H54 (cell line): ENCODE results near the gene FOXG1.
A peak's percentile ranks its signal among the peaks of the same experiment; 100 is the strongest.

ENCODE experiments used
- DNase-seq: peaks from one replicate; pipeline ENCODE4 v3.0.0; 2011; ENCODE audit warnings: low spot score, mixed read lengths; ENCODE audit not compliant: insufficient read length
- FAIRE-seq: peaks from 3 replicates; lab custom pipeline; 2011; peaks lifted over from hg19 to GRCh38; lab: Jason Lieb, UNC
- POLR2A ChIP-seq: IDR thresholded peaks from 2 replicates; pipeline ENCODE4 v1.6.1; 2011; ENCODE audit warnings: low read depth, mild to moderate bottlenecking, low read length

The FOXG1 gene

DNA sequence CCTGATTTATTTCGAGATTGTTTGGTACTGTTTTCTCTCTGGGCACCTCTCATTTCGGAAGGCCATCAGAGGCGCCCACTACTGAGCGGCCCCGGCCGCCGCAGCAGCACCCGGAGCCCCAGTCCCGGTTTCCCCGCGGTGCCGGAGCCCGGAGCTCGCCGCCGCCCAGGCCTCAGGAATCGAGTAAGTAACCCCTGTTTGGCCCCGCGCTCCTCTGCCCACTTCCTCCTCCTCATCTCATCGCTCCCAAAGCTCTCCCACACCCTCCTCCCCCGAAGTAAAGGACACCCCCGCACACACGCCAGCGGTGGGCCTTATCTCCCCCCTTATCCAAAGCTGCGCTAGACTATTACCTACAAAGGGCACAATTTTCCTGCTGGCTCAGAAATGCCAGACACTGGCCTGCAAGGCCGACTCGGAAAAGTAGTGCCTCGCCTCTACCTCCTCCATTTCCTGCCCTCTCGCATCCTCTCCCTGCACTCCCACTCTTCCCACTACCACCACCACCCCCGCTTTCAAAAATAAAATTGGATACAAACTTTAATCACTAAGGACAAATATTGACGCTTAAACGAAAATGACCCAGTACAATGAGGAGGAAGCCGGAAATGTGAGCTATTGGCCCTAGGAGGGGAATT is 637 bp upstream of the FOXG1 start:
- FAIRE-seq (no peak), DNase-seq (no peak)
- no peak for TF ChIP-seq POLR2A

DNA sequence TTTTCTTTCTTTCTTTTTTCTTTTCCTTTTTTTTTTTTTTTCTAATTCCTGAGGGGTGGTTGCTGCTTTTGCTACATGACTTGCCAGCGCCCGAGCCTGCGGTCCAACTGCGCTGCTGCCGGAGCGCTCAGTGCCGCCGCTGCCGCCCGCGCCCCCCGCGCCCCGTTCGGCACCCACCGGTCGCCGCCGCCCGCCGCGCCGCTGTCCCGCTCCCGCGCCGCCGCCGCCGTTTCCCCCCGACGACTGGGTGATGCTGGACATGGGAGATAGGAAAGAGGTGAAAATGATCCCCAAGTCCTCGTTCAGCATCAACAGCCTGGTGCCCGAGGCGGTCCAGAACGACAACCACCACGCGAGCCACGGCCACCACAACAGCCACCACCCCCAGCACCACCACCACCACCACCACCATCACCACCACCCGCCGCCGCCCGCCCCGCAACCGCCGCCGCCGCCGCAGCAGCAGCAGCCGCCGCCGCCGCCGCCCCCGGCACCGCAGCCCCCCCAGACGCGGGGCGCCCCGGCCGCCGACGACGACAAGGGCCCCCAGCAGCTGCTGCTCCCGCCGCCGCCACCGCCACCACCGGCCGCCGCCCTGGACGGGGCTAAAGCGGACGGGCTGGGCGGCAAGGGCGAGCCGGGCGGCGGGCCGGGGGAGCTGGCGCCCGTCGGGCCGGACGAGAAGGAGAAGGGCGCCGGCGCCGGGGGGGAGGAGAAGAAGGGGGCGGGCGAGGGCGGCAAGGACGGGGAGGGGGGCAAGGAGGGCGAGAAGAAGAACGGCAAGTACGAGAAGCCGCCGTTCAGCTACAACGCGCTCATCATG is 654 bp downstream of the FOXG1 start:
- DNase-seq (no peak), FAIRE-seq (no peak)
- TF ChIP-seq POLR2A = no peak

DNA sequence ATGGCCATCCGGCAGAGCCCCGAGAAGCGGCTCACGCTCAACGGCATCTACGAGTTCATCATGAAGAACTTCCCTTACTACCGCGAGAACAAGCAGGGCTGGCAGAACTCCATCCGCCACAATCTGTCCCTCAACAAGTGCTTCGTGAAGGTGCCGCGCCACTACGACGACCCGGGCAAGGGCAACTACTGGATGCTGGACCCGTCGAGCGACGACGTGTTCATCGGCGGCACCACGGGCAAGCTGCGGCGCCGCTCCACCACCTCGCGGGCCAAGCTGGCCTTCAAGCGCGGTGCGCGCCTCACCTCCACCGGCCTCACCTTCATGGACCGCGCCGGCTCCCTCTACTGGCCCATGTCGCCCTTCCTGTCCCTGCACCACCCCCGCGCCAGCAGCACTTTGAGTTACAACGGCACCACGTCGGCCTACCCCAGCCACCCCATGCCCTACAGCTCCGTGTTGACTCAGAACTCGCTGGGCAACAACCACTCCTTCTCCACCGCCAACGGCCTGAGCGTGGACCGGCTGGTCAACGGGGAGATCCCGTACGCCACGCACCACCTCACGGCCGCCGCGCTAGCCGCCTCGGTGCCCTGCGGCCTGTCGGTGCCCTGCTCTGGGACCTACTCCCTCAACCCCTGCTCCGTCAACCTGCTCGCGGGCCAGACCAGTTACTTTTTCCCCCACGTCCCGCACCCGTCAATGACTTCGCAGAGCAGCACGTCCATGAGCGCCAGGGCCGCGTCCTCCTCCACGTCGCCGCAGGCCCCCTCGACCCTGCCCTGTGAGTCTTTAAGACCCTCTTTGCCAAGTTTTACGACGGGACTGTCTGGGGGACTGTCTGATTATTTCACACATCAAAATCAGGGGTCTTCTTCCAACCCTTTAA is 1.5 kb downstream of the FOXG1 start:
- DNase-seq (no peak), FAIRE-seq (no peak)
- TF ChIP-seq POLR2A = no peak

DNA sequence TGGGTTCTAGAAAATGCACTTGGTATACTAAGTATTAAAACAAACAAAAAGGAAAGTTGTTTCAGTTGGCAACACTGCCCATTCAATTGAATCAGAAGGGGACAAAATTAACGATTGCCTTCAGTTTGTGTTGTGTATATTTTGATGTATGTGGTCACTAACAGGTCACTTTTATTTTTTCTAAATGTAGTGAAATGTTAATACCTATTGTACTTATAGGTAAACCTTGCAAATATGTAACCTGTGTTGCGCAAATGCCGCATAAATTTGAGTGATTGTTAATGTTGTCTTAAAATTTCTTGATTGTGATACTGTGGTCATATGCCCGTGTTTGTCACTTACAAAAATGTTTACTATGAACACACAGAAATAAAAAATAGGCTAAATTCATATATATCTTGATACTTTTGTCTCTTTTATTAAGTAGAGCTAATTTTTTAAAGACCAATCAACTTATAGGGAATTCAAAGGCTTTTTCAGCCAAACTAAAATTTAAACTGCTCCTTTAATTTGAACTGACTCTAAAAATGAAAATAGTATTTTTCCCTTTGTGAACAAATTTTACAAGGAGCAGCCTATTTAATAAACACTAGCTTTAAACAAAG is 2.8 kb downstream of the FOXG1 start:
- TF ChIP-seq POLR2A = no peak
- DNase-seq (no peak), FAIRE-seq (no peak)

DNA sequence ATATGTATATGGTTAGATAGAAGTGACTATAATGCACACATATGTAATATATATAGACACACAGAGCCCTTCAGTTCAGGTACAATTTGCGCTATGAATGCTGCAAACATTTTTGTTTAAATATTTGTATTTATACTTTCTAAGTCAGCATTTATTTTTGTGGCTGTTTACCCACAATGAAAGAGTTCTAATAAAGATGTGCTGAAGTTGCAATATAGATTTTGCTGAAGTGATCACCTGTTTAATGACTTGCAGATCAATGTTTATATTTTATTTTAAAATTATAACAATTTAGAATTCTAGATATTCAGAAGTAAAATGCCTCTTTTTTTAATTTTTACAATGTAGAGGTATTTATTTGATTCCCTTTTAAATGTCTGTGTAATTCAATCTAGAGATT is 3.5 kb downstream of the FOXG1 start:
- DNase-seq (no peak), FAIRE-seq (no peak)
- TF ChIP-seq POLR2A = no peak

DNA sequence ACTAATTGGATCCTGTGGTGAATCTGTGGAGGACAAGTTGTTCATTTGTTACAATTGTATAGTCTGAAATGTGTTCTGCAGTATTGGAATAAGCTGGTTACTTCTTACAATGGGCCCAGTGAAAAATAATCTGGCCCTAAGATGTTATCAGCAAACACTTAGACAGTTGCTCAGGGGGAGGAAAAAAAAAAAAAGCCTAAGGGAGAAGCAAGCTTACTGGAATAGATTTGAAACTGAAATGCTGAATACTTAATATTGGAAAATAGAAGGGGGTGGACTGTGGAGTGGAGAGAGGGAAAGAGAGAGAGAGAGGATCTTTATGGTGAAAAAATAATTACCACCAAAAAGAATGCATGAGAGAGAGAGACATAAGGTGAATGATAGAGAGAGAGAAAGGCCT is 4.0 kb downstream of the FOXG1 start:
- TF ChIP-seq POLR2A = no peak
- FAIRE-seq = no peak
- DNase-seq = no peak

DNA sequence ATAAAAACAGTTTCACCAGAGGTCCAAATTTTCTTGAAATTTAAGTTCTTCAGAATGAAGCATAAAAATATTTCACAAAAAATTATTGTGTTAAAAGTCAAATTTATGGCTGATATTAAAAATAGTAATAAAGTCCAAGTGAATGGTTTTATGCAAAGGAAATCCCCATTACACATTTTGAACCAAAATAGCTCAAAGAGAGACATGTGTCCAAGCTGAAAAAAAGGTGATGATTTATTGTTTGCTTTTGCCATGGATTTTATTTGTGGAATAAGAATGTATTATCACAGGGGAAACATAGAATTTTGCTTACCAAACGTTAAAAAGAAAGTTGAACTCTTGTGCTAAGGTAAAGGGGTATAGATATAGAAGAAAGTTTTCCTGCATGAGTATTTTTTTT is 4.6 kb downstream of the FOXG1 start:
- no peak for TF ChIP-seq POLR2A
- no peak for DNase-seq
- FAIRE-seq = no peak

DNA sequence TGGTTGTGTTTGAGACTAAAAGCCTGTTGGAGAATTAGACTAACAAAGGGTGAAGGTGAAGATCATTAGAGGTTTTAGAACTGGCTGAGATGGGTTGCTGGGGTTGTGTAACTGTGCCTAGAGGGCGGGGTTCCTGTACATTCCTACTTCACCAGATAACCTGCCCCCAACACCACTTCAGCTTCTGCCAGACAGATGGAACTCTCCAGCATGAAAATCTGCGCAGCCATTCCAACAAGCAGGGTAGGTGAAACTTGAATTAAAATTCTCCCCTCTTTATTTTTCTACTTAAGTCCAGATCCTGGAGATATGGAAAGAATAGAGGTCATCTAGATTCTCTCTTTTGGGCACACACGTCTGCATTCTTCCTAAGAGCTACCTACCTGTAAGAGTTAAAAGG is 6.0 kb downstream of the FOXG1 start:
- TF ChIP-seq POLR2A = no peak
- no peak for DNase-seq
- FAIRE-seq = no peak

DNA sequence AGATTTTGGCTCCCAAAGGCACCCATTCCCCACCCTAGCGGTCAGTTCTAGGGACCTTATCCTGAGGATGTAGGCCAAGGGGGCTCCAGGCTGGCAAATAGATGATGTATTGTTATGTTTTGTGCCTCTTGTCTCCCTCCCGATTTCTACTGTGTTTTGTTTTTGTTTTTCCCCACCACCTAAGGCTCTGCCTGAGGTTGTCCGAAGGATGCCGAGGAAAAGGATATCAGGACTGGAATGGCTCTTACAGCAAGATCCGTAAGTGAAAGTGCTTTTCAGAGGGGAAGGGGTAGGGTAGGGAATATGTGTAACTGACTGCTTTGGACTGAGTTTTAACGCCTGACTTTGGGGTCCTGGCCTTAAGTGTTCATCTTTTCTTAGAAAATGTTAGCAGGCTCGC is 6.6 kb downstream of the FOXG1 start:
- no peak for TF ChIP-seq POLR2A
- no peak for DNase-seq
- no peak for FAIRE-seq

DNA sequence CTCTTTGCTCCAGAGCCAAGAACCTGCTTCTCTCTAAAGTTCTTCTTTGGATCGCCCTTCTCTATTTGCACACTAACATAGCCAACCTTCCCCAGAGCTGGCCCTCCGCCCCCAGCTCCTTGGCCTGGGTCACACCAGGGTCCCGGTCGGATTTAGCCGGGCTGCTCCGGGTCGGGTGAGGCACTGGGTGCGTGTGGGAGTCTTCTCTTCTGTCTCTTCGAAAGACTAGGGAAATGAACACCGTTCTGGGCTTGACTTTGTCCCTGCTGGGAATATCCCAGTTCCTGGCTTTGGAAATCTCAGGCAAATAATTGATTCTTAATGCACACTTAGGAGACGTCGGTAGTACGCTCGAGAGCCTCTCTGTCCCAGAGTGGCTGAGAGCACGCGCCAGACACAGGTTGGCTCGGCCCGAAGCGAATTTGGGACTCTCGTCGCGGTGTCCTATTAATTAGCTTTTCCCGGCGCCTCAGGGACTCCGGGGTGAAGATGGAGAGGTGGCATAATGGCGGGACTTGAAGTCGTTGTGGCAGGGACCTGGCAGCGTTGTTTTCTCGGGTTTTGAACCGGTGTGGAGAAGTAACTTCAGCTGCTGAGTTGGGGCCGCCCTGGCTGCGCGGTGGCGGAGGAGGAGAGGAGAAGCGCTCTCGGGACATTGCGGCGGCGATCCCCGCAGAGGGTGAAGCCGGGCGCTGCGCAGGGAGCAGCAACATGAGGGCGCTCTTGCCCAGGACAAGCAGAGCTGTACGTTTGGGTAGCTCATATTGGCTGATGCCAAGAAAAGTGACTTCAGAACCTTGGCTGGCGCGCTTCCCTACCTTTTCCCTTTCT is 7.5 kb downstream of the FOXG1 start:
- FAIRE-seq (peak; percentile 70), DNase-seq (no peak)
- TF ChIP-seq POLR2A = no peak

DNA sequence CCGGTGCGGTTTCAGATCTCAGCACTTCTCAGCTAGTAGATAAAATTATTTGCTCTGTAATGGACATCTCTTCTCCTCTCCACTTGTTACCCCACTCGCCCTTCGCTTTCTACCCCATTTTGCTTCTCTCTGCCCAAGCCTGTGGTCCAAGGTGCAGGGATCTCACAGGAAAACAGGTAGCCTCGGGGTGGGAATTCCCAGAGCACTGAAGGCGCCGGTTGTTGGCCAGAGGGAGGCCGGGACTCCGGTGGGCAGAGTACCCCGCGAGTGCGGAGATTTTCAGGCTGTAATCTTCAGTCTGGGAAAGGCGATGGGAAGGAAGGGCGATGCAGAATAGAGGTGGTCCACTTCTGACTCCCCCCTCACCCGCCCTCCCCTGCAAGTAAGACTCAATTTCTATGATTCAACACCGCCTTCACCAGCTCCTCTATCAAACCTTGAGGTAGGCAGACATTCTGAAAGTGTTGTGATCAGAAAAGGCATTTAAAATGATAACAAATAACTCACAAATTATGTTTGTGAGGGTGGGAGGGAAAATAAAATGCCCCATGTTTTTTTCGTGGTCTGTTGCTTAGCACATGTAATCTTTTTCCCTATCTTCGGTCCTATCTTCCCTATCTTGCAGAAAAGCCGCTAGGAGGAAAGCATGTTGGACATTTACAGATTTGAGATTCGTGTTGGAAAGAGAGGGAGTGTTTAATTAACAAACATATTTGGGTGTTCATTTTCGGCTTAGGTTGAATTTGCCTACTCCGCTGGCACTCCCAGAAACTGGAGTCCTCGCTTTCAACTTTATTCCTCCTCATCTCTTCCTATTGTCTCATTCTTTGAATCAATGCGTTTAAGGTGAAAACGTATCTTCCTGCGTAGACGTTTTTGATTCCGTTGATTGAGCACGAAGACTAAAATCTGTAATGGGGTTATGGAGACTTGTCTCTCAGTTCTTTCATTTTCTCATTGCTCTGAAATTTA is 8.5 kb downstream of the FOXG1 start:
- FAIRE-seq = no peak
- TF ChIP-seq POLR2A = no peak

More for the DNA sequence above, 8.5 kb downstream of the FOXG1 start:
- DNase-seq = no peak
